ENCODE results near the gene RAD51AP2.

- TF ChIP-seq CTCF (IDR thresholded peaks at IDR 0.05; ENCODE audit: low read length) (no peak), EZH2 (optimal IDR thresholded peaks at IDR 0.05; ENCODE audit: low read depth, low read length) (no peak)
Observed at GRCh38 chr2:17539611-17540092, 21.4 kb upstream of the RAD51AP2 start.

All from MM.1S (cell line).